ENCODE results near the gene CLECL1.

- no peak for TF ChIP-seq CTCF (IDR thresholded peaks at IDR 0.05 in 8 of 11, conservative IDR thresholded peaks at IDR 0.05 in 3 of 11)
- no peak for TF ChIP-seq POLR2A (IDR thresholded peaks at IDR 0.05)
Measured at GRCh38 chr12:9701380-9702154, 31.3 kb downstream of the CLECL1 start.
